ENCODE data around the gene DUSP7.

- TF ChIP-seq CTCF (IDR thresholded peaks at IDR 0.05) (no peak), EP300 (IDR thresholded peaks at IDR 0.05; ENCODE audit: low read depth) (no peak), POLR2A (IDR thresholded peaks at IDR 0.05) (no peak)
Observed at GRCh38 chr3:52031896-52032295, 24.5 kb downstream of the DUSP7 start.

Measured in transverse colon (tissue), 3 donors.